ENCODE results near the gene PRELID1. TPM values are rescaled to one million over a fixed set of nuclear protein-coding genes. Genes with fewer than 3 reads are reported as not detected.
"Not testable (repeated sequence)": the region's sequence is repeated elsewhere in the genome, so short reads cannot be mapped to it uniquely, and the experiment has no call there.

The PRELID1 gene
- total RNA-seq, 2 experiments from 2014 or later: 232 to 249 TPM

DNA sequence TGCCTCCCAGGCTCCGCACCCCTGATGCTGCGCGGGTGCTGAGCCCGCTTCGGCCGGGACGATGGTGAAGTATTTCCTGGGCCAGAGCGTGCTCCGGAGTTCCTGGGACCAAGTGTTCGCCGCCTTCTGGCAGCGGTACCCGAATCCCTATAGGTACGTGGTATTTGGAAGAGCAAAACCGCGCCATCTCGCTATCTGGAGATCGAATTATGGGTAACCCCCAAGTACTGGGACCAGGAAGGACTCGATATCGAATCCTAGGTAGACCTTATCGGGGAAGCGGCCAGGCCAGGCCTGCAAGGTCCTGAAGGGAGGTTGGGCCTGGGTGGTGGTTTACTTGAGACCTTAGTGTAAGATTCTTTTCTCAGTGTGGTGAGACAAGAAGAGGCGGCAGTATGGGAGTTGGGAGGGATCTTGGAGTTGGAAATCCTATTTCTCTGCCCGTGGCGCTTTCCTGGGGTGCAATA, 359 bp downstream of the PRELID1 start:
- intact Hi-C loops (cut with micrococcal nuclease; ENCODE audit: unreplicated experiment): loop anchor here (1.0 to 10.0 kb wide), 4 partner anchors 127 to 657 kb away; partner anchors contain the start of gene TSPAN17
- TF ChIP-seq, protein P1, sequence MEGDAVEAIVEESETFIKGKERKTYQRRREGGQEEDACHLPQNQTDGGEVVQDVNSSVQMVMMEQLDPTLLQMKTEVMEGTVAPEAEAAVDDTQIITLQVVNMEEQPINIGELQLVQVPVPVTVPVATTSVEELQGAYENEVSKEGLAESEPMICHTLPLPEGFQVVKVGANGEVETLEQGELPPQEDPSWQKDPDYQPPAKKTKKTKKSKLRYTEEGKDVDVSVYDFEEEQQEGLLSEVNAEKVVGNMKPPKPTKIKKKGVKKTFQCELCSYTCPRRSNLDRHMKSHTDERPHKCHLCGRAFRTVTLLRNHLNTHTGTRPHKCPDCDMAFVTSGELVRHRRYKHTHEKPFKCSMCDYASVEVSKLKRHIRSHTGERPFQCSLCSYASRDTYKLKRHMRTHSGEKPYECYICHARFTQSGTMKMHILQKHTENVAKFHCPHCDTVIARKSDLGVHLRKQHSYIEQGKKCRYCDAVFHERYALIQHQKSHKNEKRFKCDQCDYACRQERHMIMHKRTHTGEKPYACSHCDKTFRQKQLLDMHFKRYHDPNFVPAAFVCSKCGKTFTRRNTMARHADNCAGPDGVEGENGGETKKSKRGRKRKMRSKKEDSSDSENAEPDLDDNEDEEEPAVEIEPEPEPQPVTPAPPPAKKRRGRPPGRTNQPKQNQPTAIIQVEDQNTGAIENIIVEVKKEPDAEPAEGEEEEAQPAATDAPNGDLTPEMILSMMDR (conservative IDR thresholded peaks at IDR 0.05; ENCODE audit: low read length): no peak
- no peak for TF ChIP-seq EZH2phosphoT487 (IDR thresholded peaks at IDR 0.05; ENCODE audit: borderline replicate concordance, low read depth, low read length)
- POLR2A ChIA-PET: interaction anchor here (0.6 to 1.1 kb wide), 3 partner anchors 11 to 85 kb away, joined by 3 to 8 read pairs (median 4); no protein-coding TSS in a partner anchor
- Histone ChIP-seq H4K20me1 (ENCODE audit: insufficient read depth, low read length) (peaks cover 14% of the 10 kb centered on the region), H3K4me2 (ENCODE audit: low read length) (peak overlapping the region; percentile 93), H3K36me3 (ENCODE audit: insufficient read depth, low read length) (peaks cover 66% of the 10 kb centered on the region), H3K9me2 (ENCODE audit: insufficient read depth, low read length) (no peaks in the 10 kb centered on the region), H3K4me1 (ENCODE audit: insufficient read depth, low read length, poor library complexity, severe bottlenecking) (peaks cover 75% of the 10 kb centered on the region), H3K9me3 (ENCODE audit: low read length) (no peaks in the 10 kb centered on the region), H2AFZ (ENCODE audit: low read length) (peak overlapping the region; percentile 31; the same call in 1 of the 2 replicates), H3K79me2 (ENCODE audit: insufficient read depth, low read depth, low read length) (peaks cover 41% of the 10 kb centered on the region), H3K4me3 (ENCODE audit: low read depth, low read length, poor library complexity, severe bottlenecking) (peak overlapping the region; percentile 100), H3K27ac (ENCODE audit: low read depth, low read length, poor library complexity, severe bottlenecking) (peak overlapping the region; percentile 68)
- BruUV-seq (replicated peaks): TSS peak; percentile 81
- peak; percentile 28 for DNase-seq (ENCODE audit: low spot score)
- CTCF ChIA-PET (ENCODE audit: unreplicated experiment): no interaction called here

GRCh38 chr5:177304392-177305119, 957 bp downstream of the PRELID1 start:
- Histone ChIP-seq H2AFZ (ENCODE audit: low read length) (no peak overlapping the region), H3K4me1 (ENCODE audit: insufficient read depth, low read length, poor library complexity, severe bottlenecking) (peaks cover 78% of the 10 kb centered on the region), H3K4me3 (ENCODE audit: low read depth, low read length, poor library complexity, severe bottlenecking) (peak overlapping the region; percentile 100), H4K20me1 (ENCODE audit: insufficient read depth, low read length) (peaks cover 19% of the 10 kb centered on the region), H3K4me2 (ENCODE audit: low read length) (peak overlapping the region; percentile 93), H3K9me3 (ENCODE audit: low read length) (no peaks in the 10 kb centered on the region), H3K27ac (ENCODE audit: low read depth, low read length, poor library complexity, severe bottlenecking) (peak overlapping the region; percentile 68), H3K36me3 (ENCODE audit: insufficient read depth, low read length) (peaks cover 71% of the 10 kb centered on the region), H3K9me2 (ENCODE audit: insufficient read depth, low read length) (no peaks in the 10 kb centered on the region), H3K79me2 (ENCODE audit: insufficient read depth, low read depth, low read length) (peaks cover 41% of the 10 kb centered on the region)
- peak; percentile 31 for DNase-seq (ENCODE audit: low spot score)
- BruUV-seq (replicated peaks): no TSS peak
- ChIA-PET POLR2A (interaction anchor here (0.6 to 1.0 kb wide), 2 partner anchors 71 to 191 kb away, joined by 3 to 4 read pairs; no protein-coding TSS in a partner anchor), CTCF (ENCODE audit: unreplicated experiment) (interaction anchor here (0.5 to 0.6 kb wide), 6 partner anchors 39 to 454 kb away, joined by 3 to 10 read pairs (median 4); no protein-coding TSS in a partner anchor)
- no peak for TF ChIP-seq EZH2phosphoT487 (IDR thresholded peaks at IDR 0.05; ENCODE audit: borderline replicate concordance, low read depth, low read length)
- TF ChIP-seq, protein P1 (conservative IDR thresholded peaks at IDR 0.05; ENCODE audit: low read length): no peak
- intact Hi-C loops (cut with micrococcal nuclease; ENCODE audit: unreplicated experiment): loop anchor here (5.0 to 10.0 kb wide), 3 partner anchors 127 to 657 kb away; partner anchors contain the start of gene TSPAN17

DNA sequence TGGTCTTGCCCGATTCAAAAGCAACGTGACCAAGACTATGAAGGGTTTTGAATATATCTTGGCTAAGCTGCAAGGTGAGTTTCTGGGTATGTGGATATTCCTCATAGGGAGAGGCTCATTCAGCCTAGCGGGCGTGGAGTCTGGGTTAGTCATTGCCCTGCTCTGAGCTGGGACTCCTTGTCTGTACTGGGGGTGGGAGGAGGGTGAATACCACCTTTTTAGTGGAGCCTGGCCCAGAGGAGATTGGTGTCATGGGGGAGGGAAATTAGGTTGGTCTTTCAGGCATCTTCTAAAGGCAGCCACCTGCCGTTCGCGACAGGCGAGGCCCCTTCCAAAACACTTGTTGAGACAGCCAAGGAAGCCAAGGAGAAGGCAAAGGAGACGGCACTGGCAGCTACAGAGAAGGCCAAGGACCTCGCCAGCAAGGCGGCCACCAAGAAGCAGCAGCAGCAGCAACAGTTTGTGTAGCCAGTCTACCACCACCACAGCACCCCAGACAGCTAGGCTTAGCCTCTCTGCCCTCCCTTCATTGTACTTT, 2.6 kb downstream of the PRELID1 start:
- Histone ChIP-seq H3K4me3 (ENCODE audit: low read depth, low read length, poor library complexity, severe bottlenecking) (peak overlapping the region; percentile 100), H3K36me3 (ENCODE audit: insufficient read depth, low read length) (peaks cover 74% of the 10 kb centered on the region), H3K4me1 (ENCODE audit: insufficient read depth, low read length, poor library complexity, severe bottlenecking) (peaks cover 75% of the 10 kb centered on the region), H4K20me1 (ENCODE audit: insufficient read depth, low read length) (peaks cover 29% of the 10 kb centered on the region), H3K4me2 (ENCODE audit: low read length) (peak overlapping the region; percentile 93), H3K79me2 (ENCODE audit: insufficient read depth, low read depth, low read length) (peaks cover 44% of the 10 kb centered on the region)
- CTCF ChIA-PET (ENCODE audit: unreplicated experiment): interaction anchor here (0.6 kb wide), 1 partner anchor 222 kb away, joined by 3 read pairs; no protein-coding TSS in a partner anchor
- POLR2A ChIA-PET; H2AFZ ChIP-seq (ENCODE audit: low read length); BruUV-seq (replicated peaks); H3K9me3 ChIP-seq (ENCODE audit: low read length); DNase-seq (ENCODE audit: low spot score); H3K9me2 ChIP-seq (ENCODE audit: insufficient read depth, low read length); H3K27ac ChIP-seq (ENCODE audit: low read depth, low read length, poor library complexity, severe bottlenecking): not testable (repeated sequence)
- intact Hi-C loops (cut with micrococcal nuclease; ENCODE audit: unreplicated experiment): loop anchor here (10.0 kb wide), 1 partner anchor 311 kb away; no protein-coding TSS in a partner anchor

Data from OCI-LY7 (cell line).